D721Med (cell line): ENCODE results near the gene C1QC.
"Not testable (repeated sequence)": the region's sequence is repeated elsewhere in the genome, so short reads cannot be mapped to it uniquely, and the experiment has no call there.

Experiments
- DNase-seq: peaks from one replicate; pipeline ENCODE4 v3.0.0; 2011; ENCODE audit warnings: low spot score; ENCODE audit not compliant: insufficient read length
- FAIRE-seq: peaks from 2 replicates; lab custom pipeline; 2011; peaks lifted over from hg19 to GRCh38; lab: Jason Lieb, UNC
- TF ChIP-seq, protein P1 (sequence below): IDR thresholded peaks from 2 replicates; pipeline ENCODE4 v1.5.1; 2012; ENCODE audit warnings: mild to moderate bottlenecking, control low read depth; ENCODE audit not compliant: insufficient read depth; ENCODE audit errors: missing control alignments

C1QC gene

DNA sequence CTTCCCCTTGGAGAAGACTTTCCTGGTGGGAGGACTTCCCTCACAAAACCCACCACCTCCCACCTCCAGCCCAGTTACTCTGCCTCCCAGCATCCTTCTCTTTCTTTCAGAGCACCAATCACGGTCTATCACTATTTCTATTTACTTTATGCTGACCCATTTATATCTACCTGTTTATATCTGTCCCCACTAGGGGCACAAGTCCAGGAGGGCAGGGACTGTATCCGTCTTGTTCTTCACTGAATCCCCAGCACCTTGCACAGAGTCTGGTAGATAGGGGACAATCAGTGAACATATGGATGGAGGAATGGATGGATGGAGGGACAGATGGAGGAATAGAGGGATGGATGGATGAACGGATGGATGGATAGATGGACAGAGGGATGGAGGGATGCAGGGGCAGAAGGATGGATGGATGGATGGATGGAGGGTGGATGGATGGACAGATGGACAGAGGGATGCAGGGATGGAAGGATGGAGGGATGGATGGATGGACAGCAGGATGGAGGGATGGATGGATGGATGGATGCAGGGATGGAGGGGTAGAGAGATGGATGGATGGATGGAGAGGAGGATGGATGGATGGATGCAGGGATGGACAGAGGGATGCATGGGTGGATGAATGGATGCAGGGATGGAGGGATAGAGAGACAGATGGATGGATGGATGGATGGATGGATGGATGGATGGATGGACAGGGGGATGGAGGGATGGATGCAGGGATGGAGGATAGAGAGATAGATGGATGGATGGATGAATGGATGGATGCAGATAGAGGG, 15.1 kb downstream of the C1QC start:
- TF ChIP-seq, protein P1, sequence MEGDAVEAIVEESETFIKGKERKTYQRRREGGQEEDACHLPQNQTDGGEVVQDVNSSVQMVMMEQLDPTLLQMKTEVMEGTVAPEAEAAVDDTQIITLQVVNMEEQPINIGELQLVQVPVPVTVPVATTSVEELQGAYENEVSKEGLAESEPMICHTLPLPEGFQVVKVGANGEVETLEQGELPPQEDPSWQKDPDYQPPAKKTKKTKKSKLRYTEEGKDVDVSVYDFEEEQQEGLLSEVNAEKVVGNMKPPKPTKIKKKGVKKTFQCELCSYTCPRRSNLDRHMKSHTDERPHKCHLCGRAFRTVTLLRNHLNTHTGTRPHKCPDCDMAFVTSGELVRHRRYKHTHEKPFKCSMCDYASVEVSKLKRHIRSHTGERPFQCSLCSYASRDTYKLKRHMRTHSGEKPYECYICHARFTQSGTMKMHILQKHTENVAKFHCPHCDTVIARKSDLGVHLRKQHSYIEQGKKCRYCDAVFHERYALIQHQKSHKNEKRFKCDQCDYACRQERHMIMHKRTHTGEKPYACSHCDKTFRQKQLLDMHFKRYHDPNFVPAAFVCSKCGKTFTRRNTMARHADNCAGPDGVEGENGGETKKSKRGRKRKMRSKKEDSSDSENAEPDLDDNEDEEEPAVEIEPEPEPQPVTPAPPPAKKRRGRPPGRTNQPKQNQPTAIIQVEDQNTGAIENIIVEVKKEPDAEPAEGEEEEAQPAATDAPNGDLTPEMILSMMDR, result no peak
- DNase-seq, result no peak
- FAIRE-seq, result no peak

DNA sequence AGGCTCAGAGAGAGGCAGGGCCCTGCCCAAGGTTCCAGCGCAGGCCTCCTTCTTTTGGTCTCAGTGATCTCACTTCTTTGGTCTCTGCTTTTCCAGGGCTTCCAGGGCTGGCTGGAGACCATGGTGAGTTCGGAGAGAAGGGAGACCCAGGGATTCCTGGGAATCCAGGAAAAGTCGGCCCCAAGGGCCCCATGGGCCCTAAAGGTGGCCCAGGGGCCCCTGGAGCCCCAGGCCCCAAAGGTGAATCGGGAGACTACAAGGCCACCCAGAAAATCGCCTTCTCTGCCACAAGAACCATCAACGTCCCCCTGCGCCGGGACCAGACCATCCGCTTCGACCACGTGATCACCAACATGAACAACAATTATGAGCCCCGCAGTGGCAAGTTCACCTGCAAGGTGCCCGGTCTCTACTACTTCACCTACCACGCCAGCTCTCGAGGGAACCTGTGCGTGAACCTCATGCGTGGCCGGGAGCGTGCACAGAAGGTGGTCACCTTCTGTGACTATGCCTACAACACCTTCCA, 17.3 kb downstream of the C1QC start:
- FAIRE-seq (no peak), DNase-seq (no peak)
- TF ChIP-seq, protein P1, result no peak

DNA sequence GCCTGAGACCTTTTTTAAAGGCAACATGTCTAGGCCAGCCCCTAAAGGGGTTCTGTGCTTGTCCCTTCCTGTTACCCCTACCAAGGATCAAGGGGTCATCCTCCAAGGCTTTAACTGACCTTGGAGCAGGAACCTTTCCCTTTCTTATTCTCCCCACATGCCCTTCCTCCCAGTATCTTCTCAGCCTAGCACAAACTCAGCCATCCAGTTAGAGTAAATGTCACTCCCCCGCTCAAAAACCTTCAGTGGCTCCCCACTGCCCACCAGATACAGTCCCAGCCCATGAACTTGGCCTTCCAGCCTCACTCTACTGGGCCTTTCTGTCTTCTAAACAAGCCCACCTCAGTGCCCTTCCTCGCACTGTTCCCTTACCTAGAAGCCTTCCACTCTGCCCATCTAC, 18.4 kb downstream of the C1QC start:
- TF ChIP-seq, protein P1, result no peak

DNA sequence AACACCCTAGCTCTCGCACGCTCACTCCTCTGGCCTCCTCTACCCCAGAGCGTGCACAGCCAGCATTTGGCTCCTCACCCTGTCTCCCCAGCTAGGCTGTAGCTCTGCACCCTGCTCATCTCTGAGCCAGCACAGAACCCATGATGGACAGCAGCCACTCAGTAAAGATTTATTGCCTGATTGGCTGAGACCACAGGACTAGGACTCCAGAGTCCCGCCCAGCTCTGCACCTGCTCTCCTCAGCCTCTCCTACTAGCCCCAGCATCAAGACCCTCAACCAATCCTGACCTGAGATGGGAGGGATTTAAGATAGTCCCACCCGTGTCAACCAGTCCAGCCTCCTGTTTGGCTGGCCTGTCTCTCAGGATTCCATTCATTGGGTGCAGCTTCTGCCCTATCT, 18.9 kb downstream of the C1QC start:
- DNase-seq, result no peak

More for the DNA sequence above, 18.4 kb downstream of the C1QC start:
- DNase-seq (no peak), FAIRE-seq (no peak)

DNA sequence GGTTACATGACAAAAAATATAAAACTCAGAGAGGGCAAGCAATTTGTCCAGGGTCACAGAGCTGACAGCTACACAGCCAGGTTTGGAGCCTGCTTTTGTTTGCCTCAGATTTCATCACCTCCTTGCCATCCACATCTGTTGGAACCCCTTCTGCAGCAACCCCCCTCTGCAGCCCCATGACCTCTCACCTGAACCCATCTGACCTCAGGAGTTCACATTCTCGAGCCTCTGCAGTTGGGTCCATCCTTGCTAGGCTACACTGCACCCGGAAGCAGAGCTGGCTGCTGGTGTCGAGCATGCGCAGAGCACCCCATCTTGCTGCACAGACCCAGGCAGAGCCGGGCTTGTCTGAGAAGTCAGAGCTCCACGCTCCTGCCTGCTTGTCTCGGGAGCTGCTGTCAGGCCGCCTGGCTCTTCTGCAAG, 19.6 kb downstream of the C1QC start:
- TF ChIP-seq, protein P1, result no peak

More for the DNA sequence above, 18.9 kb downstream of the C1QC start:
- TF ChIP-seq, protein P1, result no peak
- FAIRE-seq, result no peak

DNA sequence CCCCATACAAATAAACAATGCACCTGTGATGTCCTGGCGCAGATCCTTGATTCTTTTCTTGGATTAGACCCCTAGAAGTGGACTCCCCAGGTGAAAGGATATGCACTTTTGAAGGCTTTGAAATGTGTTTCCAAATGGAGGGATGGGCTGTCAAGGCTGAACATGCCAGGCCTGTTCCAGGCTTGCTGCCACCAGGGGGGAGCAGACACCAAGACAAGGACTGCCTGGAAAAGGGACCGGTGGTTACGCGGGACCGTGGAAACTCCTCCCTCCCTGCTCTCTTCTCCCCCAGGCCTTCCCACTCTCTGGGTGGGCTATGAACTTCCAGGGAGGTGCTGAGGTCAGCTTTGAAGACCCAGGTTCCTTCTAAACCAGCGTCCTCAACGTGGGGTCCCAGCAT, 22.3 kb downstream of the C1QC start:
- no peak for DNase-seq
- TF ChIP-seq, protein P1, result peak; percentile 49
- FAIRE-seq, result no peak

More for the DNA sequence above, 19.6 kb downstream of the C1QC start:
- FAIRE-seq (no peak), DNase-seq (no peak)

DNA sequence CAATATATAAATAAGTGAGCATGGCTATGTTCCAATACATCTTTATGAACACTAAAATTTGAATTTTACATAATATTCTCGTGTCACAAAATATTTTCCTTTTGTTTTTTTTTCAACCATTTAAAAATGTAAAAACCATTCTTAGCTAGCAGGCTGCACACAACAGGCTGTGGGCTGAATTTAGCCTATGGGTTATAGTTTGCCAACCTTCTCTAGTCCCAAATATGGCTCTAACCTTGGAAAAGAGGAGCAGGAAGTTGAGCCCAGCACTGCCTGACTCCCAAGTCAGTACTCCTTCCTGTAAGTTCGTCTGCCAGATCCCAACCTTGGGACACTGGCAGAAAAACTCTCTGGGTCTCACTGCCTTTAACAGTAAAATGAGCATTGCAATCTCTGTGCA, 23.0 kb downstream of the C1QC start:
- TF ChIP-seq, protein P1, result no peak

DNA sequence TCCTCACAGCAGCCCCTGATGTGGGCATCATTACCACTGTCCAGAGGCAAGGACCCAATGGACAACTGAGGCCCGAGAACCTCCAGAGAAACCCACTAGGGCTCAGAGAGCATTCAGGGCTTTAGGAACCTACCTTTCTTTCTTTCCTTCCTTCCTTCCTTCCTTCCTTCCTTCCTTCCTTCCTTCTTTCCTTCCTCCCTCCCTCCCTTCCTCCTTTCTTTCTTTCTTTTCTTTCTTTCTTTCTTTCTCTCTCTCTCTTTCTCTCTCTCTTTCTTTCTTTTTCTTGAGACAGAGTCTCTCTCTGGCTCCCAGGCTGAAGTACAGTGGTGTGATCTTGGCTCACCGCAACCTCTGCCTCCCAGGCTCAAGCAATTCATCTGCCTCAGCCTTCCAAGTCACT, 25.4 kb downstream of the C1QC start:
- FAIRE-seq, DNase-seq: not testable (repeated sequence)

More for the DNA sequence above, 23.0 kb downstream of the C1QC start:
- no peak for FAIRE-seq
- no peak for DNase-seq
